IMR-90 (cell line): ENCODE results near the gene PITPNM2. TPM values are rescaled to one million over a fixed set of nuclear protein-coding genes. Genes with fewer than 3 reads are reported as not detected.

Experiments used
- ATAC-seq: fragments of 200-7000 bp; cut with Tn5 transposase; 2 replicates; pipeline ENCODE4 v1.9.1; 2020; ENCODE audit warnings: low read depth, mild to moderate bottlenecking, moderate library complexity
- BruUV-seq: library from RNA; stranded (reverse); fragments of 400-500 nt; replicated peaks from 2 replicates; lab custom pipeline; 2021; lab: Mats Ljungman, UMichigan
- CTCF ChIA-PET: fragments of 300-600 bp; formaldehyde crosslinking; extraction: SDS; loops from one replicate; lab custom pipeline; 2021; ENCODE audit warnings: antibody characterized with exemption; lab: Yijun Ruan, JAX
- POLR2A ChIA-PET: fragments of 300-600 bp; sonication (Branson Sonifier 250); formaldehyde crosslinking; loops from one replicate; lab custom pipeline; 2022; ENCODE audit warnings: antibody characterized with exemption; ENCODE audit not compliant: unreplicated experiment; lab: Charles Lee
- DNase-seq: peaks from one replicate; pipeline ENCODE4 v3.0.0; 2013
- H2AFZ ChIP-seq: replicated peaks from 2 replicates; pipeline ENCODE3; 2013; ENCODE audit warnings: low read length, mild to moderate bottlenecking; ENCODE audit not compliant: poor library complexity
- H2AK5ac ChIP-seq: 2 replicates; pipeline ENCODE4 v1.6.1; 2013; ENCODE audit warnings: low read depth, low read length, inconsistent platforms
- H2AK9ac ChIP-seq: replicated peaks from 2 replicates; pipeline ENCODE3; 2013; ENCODE audit warnings: mild to moderate bottlenecking, low read depth, low read length, moderate library complexity; ENCODE audit not compliant: poor library complexity
- H2BK120ac ChIP-seq: 2 replicates; pipeline ENCODE4 v1.6.1; 2013; ENCODE audit warnings: low read depth, low read length, inconsistent platforms
- H2BK15ac ChIP-seq: 3 replicates; pipeline ENCODE4 v1.6.1; 2013; ENCODE audit warnings: low read depth, low read length, inconsistent platforms
- H2BK20ac ChIP-seq: 2 replicates; pipeline ENCODE4 v1.6.1; 2013; ENCODE audit warnings: low read depth, mild to moderate bottlenecking, inconsistent platforms, low read length, moderate library complexity
- H2BK5ac ChIP-seq: 2 replicates; pipeline ENCODE4 v1.6.1; 2013; ENCODE audit warnings: mild to moderate bottlenecking, low read depth, low read length, inconsistent platforms; ENCODE audit not compliant: poor library complexity, severe bottlenecking
- H3K14ac ChIP-seq: replicated peaks from 2 replicates; pipeline ENCODE4 v1.6.1; 2013; ENCODE audit warnings: low read depth, low read length, inconsistent platforms
- H3K18ac ChIP-seq: 2 replicates; pipeline ENCODE4 v1.6.1; 2013; ENCODE audit warnings: low read depth, low read length, control low read depth
- H3K23ac ChIP-seq: 2 replicates; pipeline ENCODE4 v1.6.1; 2013; ENCODE audit warnings: low read depth, low read length, inconsistent platforms
- H3K27ac ChIP-seq: 2 replicates; pipeline ENCODE4 v1.5.1; 2013; ENCODE audit warnings: mild to moderate bottlenecking, control low read depth, low read length; ENCODE audit not compliant: insufficient read depth
- H3K27me3 ChIP-seq: 2 replicates; pipeline ENCODE4 v1.6.1; 2013; ENCODE audit warnings: low read length; ENCODE audit not compliant: control insufficient read depth, insufficient read depth
- H3K36me3 ChIP-seq: 2 replicates; pipeline ENCODE4 v1.6.1; 2013; ENCODE audit warnings: low read length, mixed read lengths; ENCODE audit not compliant: control insufficient read depth, insufficient read depth
- H3K4ac ChIP-seq: 2 replicates; pipeline ENCODE4 v1.6.1; 2013; ENCODE audit warnings: low read depth, low read length, inconsistent platforms
- H3K4me1 ChIP-seq: 2 replicates; pipeline ENCODE4 v1.6.1; 2013; ENCODE audit warnings: low read length, mixed read lengths; ENCODE audit not compliant: control insufficient read depth, insufficient read depth
- H3K4me2 ChIP-seq: 2 replicates; pipeline ENCODE4 v1.6.1; 2013; ENCODE audit warnings: low read depth, mild to moderate bottlenecking, control low read depth, low read length, moderate library complexity
- H3K4me3 ChIP-seq: 2 replicates; pipeline ENCODE4 v1.5.1; 2013; ENCODE audit warnings: low read depth, mild to moderate bottlenecking, control low read depth, low read length, moderate library complexity; ENCODE audit not compliant: insufficient read depth
- H3K56ac ChIP-seq: 2 replicates; pipeline ENCODE4 v1.6.1; 2013; ENCODE audit warnings: low read length, inconsistent platforms; ENCODE audit not compliant: insufficient read depth; ENCODE audit errors: extremely low read depth
- H3K79me1 ChIP-seq, 2 experiments: 2 replicates each; pipeline ENCODE4 v1.6.1; 2013; ENCODE audit warnings: low read length in 2 of 2, inconsistent platforms in 1 of 2, low read depth in 1 of 2
- H3K9ac ChIP-seq: 2 replicates; pipeline ENCODE4 v1.6.1; 2013; ENCODE audit warnings: low read depth, low read length, control low read depth
- H3K9me1 ChIP-seq: 2 replicates; pipeline ENCODE4 v1.6.1; 2013; ENCODE audit warnings: low read length, inconsistent platforms; ENCODE audit not compliant: insufficient read depth
- H3K9me3 ChIP-seq: 2 replicates; pipeline ENCODE4 v1.6.1; 2013; ENCODE audit warnings: low read length; ENCODE audit not compliant: control insufficient read depth, insufficient read depth
- H4K20me1 ChIP-seq: 2 replicates; pipeline ENCODE4 v1.6.1; 2013; ENCODE audit warnings: low read length, inconsistent platforms; ENCODE audit not compliant: insufficient read depth
- H4K5ac ChIP-seq: 2 replicates; pipeline ENCODE4 v1.6.1; 2013; ENCODE audit warnings: mild to moderate bottlenecking, low read depth, low read length, control low read depth
- H4K8ac ChIP-seq, 2 experiments: 2 replicates each; pipeline ENCODE4 v1.6.1; 2013; ENCODE audit warnings: low read depth in 2 of 2, low read length in 2 of 2, control low read depth in 1 of 2, inconsistent platforms in 1 of 2
- H4K91ac ChIP-seq: 2 replicates; pipeline ENCODE4 v1.6.1; 2013; ENCODE audit warnings: low read depth, low read length, inconsistent platforms; ENCODE audit not compliant: insufficient read depth
- CHD1 ChIP-seq: IDR thresholded peaks from 2 replicates; pipeline ENCODE4 v1.6.1; 2012; ENCODE audit warnings: low read depth, low read length, improper control_type of control experiment
- FOS ChIP-seq: fragments of 150-350 bp; IDR thresholded peaks from 2 replicates; pipeline ENCODE4 v1.6.1; 2016; ENCODE audit warnings: low read depth, low read length
- MAZ ChIP-seq: IDR thresholded peaks from 2 replicates; pipeline ENCODE4 v1.6.1; 2012; ENCODE audit warnings: low read depth, mild to moderate bottlenecking, low read length, improper control_type of control experiment, moderate library complexity, borderline replicate concordance
- MXI1 ChIP-seq: IDR thresholded peaks from 2 replicates; pipeline ENCODE4 v1.6.1; 2012; ENCODE audit warnings: low read depth, mild to moderate bottlenecking, low read length, moderate library complexity, borderline replicate concordance
- POLR2A ChIP-seq: IDR thresholded peaks from 2 replicates; pipeline ENCODE4 v1.6.1; 2012; ENCODE audit warnings: mild to moderate bottlenecking, low read depth, low read length
- RAD21 ChIP-seq: IDR thresholded peaks from 2 replicates; pipeline ENCODE4 v1.6.1; 2012; ENCODE audit warnings: low read length, improper control_type of control experiment
- RCOR1 ChIP-seq: IDR thresholded peaks from 2 replicates; pipeline ENCODE4 v1.6.1; 2012; ENCODE audit warnings: mild to moderate bottlenecking, low read length, improper control_type of control experiment; ENCODE audit not compliant: insufficient replicate concordance
- RFX5 ChIP-seq: IDR thresholded peaks from 2 replicates; pipeline ENCODE4 v1.8.0; 2012; ENCODE audit warnings: low read depth, mild to moderate bottlenecking, low read length, moderate library complexity
- WGBS, 2 experiments: methylation state at CpG; one replicate each; pipeline versions ENCODE4 v1.1.5 to v1.1.7; 2013; ENCODE audit warnings: missing lambda C conversion rate in 2 of 2; ENCODE audit not compliant: insufficient read length in 1 of 2; ENCODE audit errors: extremely low coverage in 2 of 2; 5-methylcytosine and 5-hydroxymethylcytosine counted together
- dilution Hi-C: fragments of 300-500 bp; cut with HindIII; formaldehyde crosslinking; loops from one replicate; pipeline ENCODE4 v1.14.3; 2018; ENCODE audit warnings: low sequenced_read_pairs; ENCODE audit not compliant: unreplicated experiment
- in situ Hi-C: fragments of 300-500 bp; cut with MboI; formaldehyde crosslinking; loops from 3 replicates; pipeline ENCODE4 v1.14.3; 2019; ENCODE audit warnings: low sequenced_read_pairs, inconsistent platforms, mixed read lengths
- intact Hi-C: fragments of 100-400 bp; cut with micrococcal nuclease; formaldehyde crosslinking; loops from 2 replicates; pipeline ENCODE4 v1.10.0; 2022
- polyA plus RNA-seq, 3 experiments: library from polyadenylated mRNA; depleted of rRNA; stranded (reverse); fragments of >200 nt; gene quantifications; 2 replicates each; pipeline ENCODE4 v1.2.3, GENCODE V29; 2012; ENCODE audit warnings: low replicate concordance in 1 of 3
- total RNA-seq: library from RNA; depleted of rRNA; stranded (reverse); fragments of >200 nt; gene quantifications from 2 replicates; pipeline ENCODE4 v1.2.3, GENCODE V29; 2012
- TF ChIP-seq, protein P1 (sequence below): conservative IDR thresholded peaks from 2 replicates; pipeline ENCODE4 v1.5.1; 2012; ENCODE audit warnings: mild to moderate bottlenecking, low read depth, low read length, improper control_type of control experiment

The PITPNM2 gene
- total and polyA plus RNA-seq, 2 of the 4 experiments (the other 2 are of a cell fraction) = 1.6 to 3.0 TPM

DNA sequence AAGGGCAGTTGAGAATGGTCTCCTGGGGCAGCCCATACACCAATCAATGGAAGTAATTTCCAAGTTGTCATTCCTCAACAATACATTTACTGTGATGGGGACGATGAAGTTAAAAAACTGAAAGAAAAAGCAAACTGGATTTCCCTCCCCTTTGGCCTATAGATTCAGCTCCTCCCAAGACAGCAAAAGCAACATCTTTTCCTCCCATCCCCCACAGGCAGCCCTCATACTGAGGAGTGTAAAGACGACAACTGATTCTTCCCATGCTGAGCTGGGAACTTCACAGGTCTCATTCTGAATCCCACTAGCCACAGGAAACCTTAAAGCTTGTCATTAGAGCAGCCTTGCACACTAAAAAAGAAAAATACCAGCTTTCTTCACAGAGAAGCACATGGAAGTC, 48.5 kb downstream of the PITPNM2 start:
- no peak for ATAC-seq
- in situ Hi-C loops = no loop called here

More for the DNA sequence above, 48.5 kb downstream of the PITPNM2 start:
- Histone ChIP-seq H3K36me3 (peaks cover 10% of the 10 kb centered on the region; the same call in 1 of the 2 replicates), H3K27ac (no peak overlapping the region), H2AK9ac (no peak overlapping the region), H4K20me1 (peaks cover 17% of the 10 kb centered on the region; the same call in 1 of the 2 replicates), H3K4me3 (no peak overlapping the region), H2BK5ac (no peak overlapping the region), H3K9ac (no peak overlapping the region), H3K9me1 (peaks cover 19% of the 10 kb centered on the region), H2AFZ (no peak overlapping the region), H3K14ac (peak overlapping the region; percentile 17; the same call in 1 of the 2 replicates), H2BK20ac (no peak overlapping the region), H4K91ac (peak overlapping the region; percentile 40; the same call in 1 of the 2 replicates), H2AK5ac (peak overlapping the region; percentile 6; the same call in 1 of the 2 replicates), H3K56ac (no peak overlapping the region), H3K18ac (no peak overlapping the region), H3K27me3 (peaks cover 2% of the 10 kb centered on the region; the same call in 1 of the 2 replicates), H3K79me1 (peaks cover 0 to 16% of the 10 kb centered on the region in 2 experiments; a peak in 1 of 4 replicates), H4K5ac (no peak overlapping the region), H3K4me1 (peaks cover 4% of the 10 kb centered on the region), H2BK15ac (no peak overlapping the region), H3K9me3 (no peaks in the 10 kb centered on the region), H3K4ac (0 out of 2 replicates have a peak overlapping the region, but pooled peaks have one; percentile 25), H3K23ac (0 out of 2 replicates have a peak overlapping the region, but pooled peaks have one; percentile 20), H2BK120ac (no peak overlapping the region), H3K4me2 (no peak overlapping the region), H4K8ac (no peak overlapping the region)
- no peak for DNase-seq
- no CpG with 5 or more reads among the region's 2 CpGs for WGBS, 2 experiments
- ChIA-PET CTCF (interaction anchor here (0.7 kb wide), 1 partner anchor 13 kb away, joined by 3 read pairs; no protein-coding TSS in a partner anchor), POLR2A (no interaction called here)
- no TSS peak for BruUV-seq
- TF ChIP-seq POLR2A (no peak), RCOR1 (no peak), FOS (no peak), RFX5 (no peak), CHD1 (no peak), MXI1 (no peak), MAZ (no peak), RAD21 (no peak)
- TF ChIP-seq, protein P1, sequence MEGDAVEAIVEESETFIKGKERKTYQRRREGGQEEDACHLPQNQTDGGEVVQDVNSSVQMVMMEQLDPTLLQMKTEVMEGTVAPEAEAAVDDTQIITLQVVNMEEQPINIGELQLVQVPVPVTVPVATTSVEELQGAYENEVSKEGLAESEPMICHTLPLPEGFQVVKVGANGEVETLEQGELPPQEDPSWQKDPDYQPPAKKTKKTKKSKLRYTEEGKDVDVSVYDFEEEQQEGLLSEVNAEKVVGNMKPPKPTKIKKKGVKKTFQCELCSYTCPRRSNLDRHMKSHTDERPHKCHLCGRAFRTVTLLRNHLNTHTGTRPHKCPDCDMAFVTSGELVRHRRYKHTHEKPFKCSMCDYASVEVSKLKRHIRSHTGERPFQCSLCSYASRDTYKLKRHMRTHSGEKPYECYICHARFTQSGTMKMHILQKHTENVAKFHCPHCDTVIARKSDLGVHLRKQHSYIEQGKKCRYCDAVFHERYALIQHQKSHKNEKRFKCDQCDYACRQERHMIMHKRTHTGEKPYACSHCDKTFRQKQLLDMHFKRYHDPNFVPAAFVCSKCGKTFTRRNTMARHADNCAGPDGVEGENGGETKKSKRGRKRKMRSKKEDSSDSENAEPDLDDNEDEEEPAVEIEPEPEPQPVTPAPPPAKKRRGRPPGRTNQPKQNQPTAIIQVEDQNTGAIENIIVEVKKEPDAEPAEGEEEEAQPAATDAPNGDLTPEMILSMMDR = no peak
- intact Hi-C loops = no loop called here
- dilution Hi-C loops = no loop called here
